Frontal cortex (tissue), 1 donor: Measurements from ENCODE around the gene MYO18A. TPM values are rescaled to one million over a fixed set of nuclear protein-coding genes. Genes with fewer than 3 reads are reported as not detected.

Experiments used
- total RNA-seq: library from RNA; depleted of rRNA; stranded (reverse); fragments of >200 nt; gene quantifications from one replicate; pipeline ENCODE4 v1.2.3, GENCODE V29; 2014

Gene MYO18A
- total RNA-seq, 1 donor from 2014 or later: 57.9 TPM

Other genes starting within 250 kb of the MYO18A start
- 30.6 TPM for gene PHF12, start 228.9 kb downstream of the MYO18A start, total RNA-seq
- 45.2 TPM for gene SEZ6, start 174.4 kb downstream of the MYO18A start, total RNA-seq
- 4.9 TPM for gene PIPOX, start 137.3 kb downstream of the MYO18A start, total RNA-seq
- not detected for gene CRYBA1, start 66.5 kb upstream of the MYO18A start, total RNA-seq
- 42.4 TPM for gene NUFIP2, start 113.8 kb upstream of the MYO18A start, total RNA-seq
- 127 TPM for gene TAOK1, start 210.0 kb upstream of the MYO18A start, total RNA-seq